LNCaP clone FGC (cell line): ENCODE measurements around the gene CTSL.

Experiments used
- DNase-seq: peaks from one replicate; pipeline ENCODE4 v3.0.0-alpha.2; 2011; ENCODE audit warnings: low read depth
- H3K4me3 ChIP-seq: 2 replicates; pipeline ENCODE4 v1.5.1; 2011; ENCODE audit warnings: mild to moderate bottlenecking, low read depth, low read length, control low read depth
- CTCF ChIP-seq: IDR thresholded peaks from 2 replicates; pipeline ENCODE4 v1.5.1; 2012; ENCODE audit warnings: mild to moderate bottlenecking; ENCODE audit not compliant: control insufficient read depth, insufficient read depth; ENCODE audit errors: extremely low read depth

Gene CTSL

GRCh38 chr9:87722393-87723088 is 3.4 kb upstream of the CTSL start:
- TF ChIP-seq CTCF = no peak
- no peak overlapping the region for H3K4me3 ChIP-seq
- DNase-seq = no peak

- no peak for DNase-seq
- peak overlapping the region; percentile 64 for H3K4me3 ChIP-seq
- no peak for TF ChIP-seq CTCF
Observed at GRCh38 chr9:87725356-87725899, 491 bp upstream of the CTSL start.

- no peak for DNase-seq
- no peak for TF ChIP-seq CTCF
- H3K4me3 ChIP-seq = no peak overlapping the region
Observed at GRCh38 chr9:87729246-87729645, 3.3 kb downstream of the CTSL start.

- no peak for TF ChIP-seq CTCF
- no peak for DNase-seq
- no peak overlapping the region for H3K4me3 ChIP-seq
Observed at GRCh38 chr9:87731321-87731720, 5.4 kb downstream of the CTSL start.

GRCh38 chr9:87732344-87732743 is 6.4 kb downstream of the CTSL start:
- no peak overlapping the region for H3K4me3 ChIP-seq
- TF ChIP-seq CTCF = no peak
- no peak for DNase-seq

- no peak overlapping the region for H3K4me3 ChIP-seq
- TF ChIP-seq CTCF = no peak
- no peak for DNase-seq
Observed at GRCh38 chr9:87732756-87733155, 6.8 kb downstream of the CTSL start.
